IMR-90 (cell line): ENCODE data around the gene CCN2. TPM values are rescaled to one million over a fixed set of nuclear protein-coding genes. Genes with fewer than 3 reads are reported as not detected.

Experiments
- ATAC-seq: fragments of 200-7000 bp; cut with Tn5 transposase; 2 replicates; pipeline ENCODE4 v1.9.1; 2020; ENCODE audit warnings: low read depth, mild to moderate bottlenecking, moderate library complexity
- BruUV-seq: library from RNA; stranded (reverse); fragments of 400-500 nt; replicated peaks from 2 replicates; lab custom pipeline; 2021; lab: Mats Ljungman, UMichigan
- CTCF ChIA-PET: fragments of 300-600 bp; formaldehyde crosslinking; extraction: SDS; loops from one replicate; lab custom pipeline; 2021; ENCODE audit warnings: antibody characterized with exemption; lab: Yijun Ruan, JAX
- POLR2A ChIA-PET: fragments of 300-600 bp; sonication (Branson Sonifier 250); formaldehyde crosslinking; loops from one replicate; lab custom pipeline; 2022; ENCODE audit warnings: antibody characterized with exemption; ENCODE audit not compliant: unreplicated experiment; lab: Charles Lee
- DNase-seq: peaks from one replicate; pipeline ENCODE4 v3.0.0; 2013
- H2AFZ ChIP-seq: replicated peaks from 2 replicates; pipeline ENCODE3; 2013; ENCODE audit warnings: low read length, mild to moderate bottlenecking; ENCODE audit not compliant: poor library complexity
- H2AK5ac ChIP-seq: 2 replicates; pipeline ENCODE4 v1.6.1; 2013; ENCODE audit warnings: low read depth, low read length, inconsistent platforms
- H2AK9ac ChIP-seq: replicated peaks from 2 replicates; pipeline ENCODE3; 2013; ENCODE audit warnings: mild to moderate bottlenecking, low read depth, low read length, moderate library complexity; ENCODE audit not compliant: poor library complexity
- H2BK120ac ChIP-seq: 2 replicates; pipeline ENCODE4 v1.6.1; 2013; ENCODE audit warnings: low read depth, low read length, inconsistent platforms
- H2BK15ac ChIP-seq: 3 replicates; pipeline ENCODE4 v1.6.1; 2013; ENCODE audit warnings: low read depth, low read length, inconsistent platforms
- H2BK20ac ChIP-seq: 2 replicates; pipeline ENCODE4 v1.6.1; 2013; ENCODE audit warnings: low read depth, mild to moderate bottlenecking, inconsistent platforms, low read length, moderate library complexity
- H2BK5ac ChIP-seq: 2 replicates; pipeline ENCODE4 v1.6.1; 2013; ENCODE audit warnings: mild to moderate bottlenecking, low read depth, low read length, inconsistent platforms; ENCODE audit not compliant: poor library complexity, severe bottlenecking
- H3K14ac ChIP-seq: replicated peaks from 2 replicates; pipeline ENCODE4 v1.6.1; 2013; ENCODE audit warnings: low read depth, low read length, inconsistent platforms
- H3K18ac ChIP-seq: 2 replicates; pipeline ENCODE4 v1.6.1; 2013; ENCODE audit warnings: low read depth, low read length, control low read depth
- H3K23ac ChIP-seq: 2 replicates; pipeline ENCODE4 v1.6.1; 2013; ENCODE audit warnings: low read depth, low read length, inconsistent platforms
- H3K27ac ChIP-seq: 2 replicates; pipeline ENCODE4 v1.5.1; 2013; ENCODE audit warnings: mild to moderate bottlenecking, control low read depth, low read length; ENCODE audit not compliant: insufficient read depth
- H3K27me3 ChIP-seq: 2 replicates; pipeline ENCODE4 v1.6.1; 2013; ENCODE audit warnings: low read length; ENCODE audit not compliant: control insufficient read depth, insufficient read depth
- H3K36me3 ChIP-seq: 2 replicates; pipeline ENCODE4 v1.6.1; 2013; ENCODE audit warnings: low read length, mixed read lengths; ENCODE audit not compliant: control insufficient read depth, insufficient read depth
- H3K4ac ChIP-seq: 2 replicates; pipeline ENCODE4 v1.6.1; 2013; ENCODE audit warnings: low read depth, low read length, inconsistent platforms
- H3K4me1 ChIP-seq: 2 replicates; pipeline ENCODE4 v1.6.1; 2013; ENCODE audit warnings: low read length, mixed read lengths; ENCODE audit not compliant: control insufficient read depth, insufficient read depth
- H3K4me2 ChIP-seq: 2 replicates; pipeline ENCODE4 v1.6.1; 2013; ENCODE audit warnings: low read depth, mild to moderate bottlenecking, control low read depth, low read length, moderate library complexity
- H3K4me3 ChIP-seq: 2 replicates; pipeline ENCODE4 v1.5.1; 2013; ENCODE audit warnings: low read depth, mild to moderate bottlenecking, control low read depth, low read length, moderate library complexity; ENCODE audit not compliant: insufficient read depth
- H3K56ac ChIP-seq: 2 replicates; pipeline ENCODE4 v1.6.1; 2013; ENCODE audit warnings: low read length, inconsistent platforms; ENCODE audit not compliant: insufficient read depth; ENCODE audit errors: extremely low read depth
- H3K79me1 ChIP-seq, 2 experiments: 2 replicates each; pipeline ENCODE4 v1.6.1; 2013; ENCODE audit warnings: low read length in 2 of 2, inconsistent platforms in 1 of 2, low read depth in 1 of 2
- H3K9ac ChIP-seq: 2 replicates; pipeline ENCODE4 v1.6.1; 2013; ENCODE audit warnings: low read depth, low read length, control low read depth
- H3K9me1 ChIP-seq: 2 replicates; pipeline ENCODE4 v1.6.1; 2013; ENCODE audit warnings: low read length, inconsistent platforms; ENCODE audit not compliant: insufficient read depth
- H3K9me3 ChIP-seq: 2 replicates; pipeline ENCODE4 v1.6.1; 2013; ENCODE audit warnings: low read length; ENCODE audit not compliant: control insufficient read depth, insufficient read depth
- H4K20me1 ChIP-seq: 2 replicates; pipeline ENCODE4 v1.6.1; 2013; ENCODE audit warnings: low read length, inconsistent platforms; ENCODE audit not compliant: insufficient read depth
- H4K5ac ChIP-seq: 2 replicates; pipeline ENCODE4 v1.6.1; 2013; ENCODE audit warnings: mild to moderate bottlenecking, low read depth, low read length, control low read depth
- H4K8ac ChIP-seq, 2 experiments: 2 replicates each; pipeline ENCODE4 v1.6.1; 2013; ENCODE audit warnings: low read depth in 2 of 2, low read length in 2 of 2, control low read depth in 1 of 2, inconsistent platforms in 1 of 2
- H4K91ac ChIP-seq: 2 replicates; pipeline ENCODE4 v1.6.1; 2013; ENCODE audit warnings: low read depth, low read length, inconsistent platforms; ENCODE audit not compliant: insufficient read depth
- BHLHE40 ChIP-seq: fragments of 150-350 bp; IDR thresholded peaks from 2 replicates; pipeline ENCODE4 v1.6.1; 2016; ENCODE audit warnings: mild to moderate bottlenecking, low read depth, low read length
- CEBPB ChIP-seq: IDR thresholded peaks from 2 replicates; pipeline ENCODE4 v1.6.1; 2012; ENCODE audit warnings: low read depth, low read length, improper control_type of control experiment
- CHD1 ChIP-seq: IDR thresholded peaks from 2 replicates; pipeline ENCODE4 v1.6.1; 2012; ENCODE audit warnings: low read depth, low read length, improper control_type of control experiment
- FOS ChIP-seq: fragments of 150-350 bp; IDR thresholded peaks from 2 replicates; pipeline ENCODE4 v1.6.1; 2016; ENCODE audit warnings: low read depth, low read length
- MAFK ChIP-seq: IDR thresholded peaks from 2 replicates; pipeline ENCODE4 v1.6.1; 2012; ENCODE audit warnings: low read depth, low read length, improper control_type of control experiment
- MAZ ChIP-seq: IDR thresholded peaks from 2 replicates; pipeline ENCODE4 v1.6.1; 2012; ENCODE audit warnings: low read depth, mild to moderate bottlenecking, low read length, improper control_type of control experiment, moderate library complexity, borderline replicate concordance
- MXI1 ChIP-seq: IDR thresholded peaks from 2 replicates; pipeline ENCODE4 v1.6.1; 2012; ENCODE audit warnings: low read depth, mild to moderate bottlenecking, low read length, moderate library complexity, borderline replicate concordance
- NFE2L2 ChIP-seq: fragments of 150-350 bp; IDR thresholded peaks from 2 replicates; pipeline ENCODE4 v1.6.1; 2016; ENCODE audit warnings: low read depth, mild to moderate bottlenecking, low read length
- POLR2A ChIP-seq: IDR thresholded peaks from 2 replicates; pipeline ENCODE4 v1.6.1; 2012; ENCODE audit warnings: mild to moderate bottlenecking, low read depth, low read length
- RAD21 ChIP-seq: IDR thresholded peaks from 2 replicates; pipeline ENCODE4 v1.6.1; 2012; ENCODE audit warnings: low read length, improper control_type of control experiment
- RCOR1 ChIP-seq: IDR thresholded peaks from 2 replicates; pipeline ENCODE4 v1.6.1; 2012; ENCODE audit warnings: mild to moderate bottlenecking, low read length, improper control_type of control experiment; ENCODE audit not compliant: insufficient replicate concordance
- RFX5 ChIP-seq: IDR thresholded peaks from 2 replicates; pipeline ENCODE4 v1.8.0; 2012; ENCODE audit warnings: low read depth, mild to moderate bottlenecking, low read length, moderate library complexity
- SMC3 ChIP-seq: fragments of 150-350 bp; IDR thresholded peaks from 2 replicates; pipeline ENCODE4 v1.6.1; 2016; ENCODE audit warnings: low read depth, mild to moderate bottlenecking, antibody characterized with exemption, low read length, moderate library complexity
- dilution Hi-C: fragments of 300-500 bp; cut with HindIII; formaldehyde crosslinking; loops from one replicate; pipeline ENCODE4 v1.14.3; 2018; ENCODE audit warnings: low sequenced_read_pairs; ENCODE audit not compliant: unreplicated experiment
- in situ Hi-C: fragments of 300-500 bp; cut with MboI; formaldehyde crosslinking; loops from 3 replicates; pipeline ENCODE4 v1.14.3; 2019; ENCODE audit warnings: low sequenced_read_pairs, inconsistent platforms, mixed read lengths
- intact Hi-C: fragments of 100-400 bp; cut with micrococcal nuclease; formaldehyde crosslinking; loops from 2 replicates; pipeline ENCODE4 v1.10.0; 2022
- polyA plus RNA-seq, 3 experiments: library from polyadenylated mRNA; depleted of rRNA; stranded (reverse); fragments of >200 nt; gene quantifications; 2 replicates each; pipeline ENCODE4 v1.2.3, GENCODE V29; 2012; ENCODE audit warnings: low replicate concordance in 1 of 3
- total RNA-seq: library from RNA; depleted of rRNA; stranded (reverse); fragments of >200 nt; gene quantifications from 2 replicates; pipeline ENCODE4 v1.2.3, GENCODE V29; 2012
- TF ChIP-seq, protein P1 (sequence below): conservative IDR thresholded peaks from 2 replicates; pipeline ENCODE4 v1.5.1; 2012; ENCODE audit warnings: mild to moderate bottlenecking, low read depth, low read length, improper control_type of control experiment
- TF ChIP-seq, protein P2 (sequence below): fragments of 150-350 bp; IDR thresholded peaks from 2 replicates; pipeline ENCODE4 v1.6.1; 2017; ENCODE audit warnings: mild to moderate bottlenecking, antibody characterized with exemption, low read length, low read depth
- TF ChIP-seq, protein P3 (sequence below): fragments of 150-350 bp; IDR thresholded peaks from 2 replicates; pipeline ENCODE4 v1.6.1; 2016; ENCODE audit warnings: low read depth, mild to moderate bottlenecking, low read length, moderate library complexity, borderline replicate concordance

Gene CCN2
- total and polyA plus RNA-seq, 2 of the 4 experiments (the other 2 are of a cell fraction): 148 to 1,205 TPM

DNA sequence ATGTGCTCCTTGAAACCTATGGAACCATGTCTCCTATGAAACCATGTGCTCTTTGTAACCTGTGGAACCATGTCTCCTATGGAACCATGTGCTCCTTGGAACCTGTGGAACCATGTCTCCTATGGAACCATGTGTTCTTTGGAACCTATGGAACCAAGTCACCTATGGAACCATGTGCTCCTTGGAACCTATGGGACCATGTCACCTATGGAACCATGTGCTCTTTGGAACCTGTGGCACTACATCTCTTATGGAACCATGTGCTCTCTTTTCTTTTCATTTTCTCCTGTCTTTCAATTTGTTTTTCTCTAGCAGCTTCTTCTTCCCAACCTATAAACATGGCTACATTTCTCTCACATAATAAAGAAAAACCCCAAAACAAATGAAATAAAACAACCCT, 11.9 kb upstream of the CCN2 start:
- peak overlapping the region; percentile 61; the same call in 2 of the 3 replicates for H2BK15ac ChIP-seq
- no peak overlapping the region for H3K9ac ChIP-seq
- H3K4me1 ChIP-seq: peaks cover 4% of the 10 kb centered on the region; the same call in 1 of the 2 replicates
- no peaks in the 10 kb centered on the region for H3K9me3 ChIP-seq
- ChIA-PET POLR2A (no interaction called here), CTCF (no interaction called here)
- no peak overlapping the region for H3K4me2 ChIP-seq
- BruUV-seq: no TSS peak
- no peak overlapping the region for H2AFZ ChIP-seq
- H2AK5ac ChIP-seq: peak overlapping the region; percentile 3; the same call in 1 of the 2 replicates
- no peak for TF ChIP-seq MXI1
- TF ChIP-seq SMC3: no peak
- TF ChIP-seq CEBPB: no peak
- TF ChIP-seq NFE2L2: no peak
- TF ChIP-seq, protein P1, sequence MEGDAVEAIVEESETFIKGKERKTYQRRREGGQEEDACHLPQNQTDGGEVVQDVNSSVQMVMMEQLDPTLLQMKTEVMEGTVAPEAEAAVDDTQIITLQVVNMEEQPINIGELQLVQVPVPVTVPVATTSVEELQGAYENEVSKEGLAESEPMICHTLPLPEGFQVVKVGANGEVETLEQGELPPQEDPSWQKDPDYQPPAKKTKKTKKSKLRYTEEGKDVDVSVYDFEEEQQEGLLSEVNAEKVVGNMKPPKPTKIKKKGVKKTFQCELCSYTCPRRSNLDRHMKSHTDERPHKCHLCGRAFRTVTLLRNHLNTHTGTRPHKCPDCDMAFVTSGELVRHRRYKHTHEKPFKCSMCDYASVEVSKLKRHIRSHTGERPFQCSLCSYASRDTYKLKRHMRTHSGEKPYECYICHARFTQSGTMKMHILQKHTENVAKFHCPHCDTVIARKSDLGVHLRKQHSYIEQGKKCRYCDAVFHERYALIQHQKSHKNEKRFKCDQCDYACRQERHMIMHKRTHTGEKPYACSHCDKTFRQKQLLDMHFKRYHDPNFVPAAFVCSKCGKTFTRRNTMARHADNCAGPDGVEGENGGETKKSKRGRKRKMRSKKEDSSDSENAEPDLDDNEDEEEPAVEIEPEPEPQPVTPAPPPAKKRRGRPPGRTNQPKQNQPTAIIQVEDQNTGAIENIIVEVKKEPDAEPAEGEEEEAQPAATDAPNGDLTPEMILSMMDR: no peak
- no peak for TF ChIP-seq BHLHE40
- no peak for TF ChIP-seq FOS
- TF ChIP-seq POLR2A: no peak
- no peak for TF ChIP-seq RFX5
- no peak for TF ChIP-seq CHD1
- no peak for TF ChIP-seq RCOR1
- TF ChIP-seq, protein P2, sequence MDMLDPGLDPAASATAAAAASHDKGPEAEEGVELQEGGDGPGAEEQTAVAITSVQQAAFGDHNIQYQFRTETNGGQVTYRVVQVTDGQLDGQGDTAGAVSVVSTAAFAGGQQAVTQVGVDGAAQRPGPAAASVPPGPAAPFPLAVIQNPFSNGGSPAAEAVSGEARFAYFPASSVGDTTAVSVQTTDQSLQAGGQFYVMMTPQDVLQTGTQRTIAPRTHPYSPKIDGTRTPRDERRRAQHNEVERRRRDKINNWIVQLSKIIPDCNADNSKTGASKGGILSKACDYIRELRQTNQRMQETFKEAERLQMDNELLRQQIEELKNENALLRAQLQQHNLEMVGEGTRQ: no peak
- no peak for TF ChIP-seq MAZ
- TF ChIP-seq, protein P3, sequence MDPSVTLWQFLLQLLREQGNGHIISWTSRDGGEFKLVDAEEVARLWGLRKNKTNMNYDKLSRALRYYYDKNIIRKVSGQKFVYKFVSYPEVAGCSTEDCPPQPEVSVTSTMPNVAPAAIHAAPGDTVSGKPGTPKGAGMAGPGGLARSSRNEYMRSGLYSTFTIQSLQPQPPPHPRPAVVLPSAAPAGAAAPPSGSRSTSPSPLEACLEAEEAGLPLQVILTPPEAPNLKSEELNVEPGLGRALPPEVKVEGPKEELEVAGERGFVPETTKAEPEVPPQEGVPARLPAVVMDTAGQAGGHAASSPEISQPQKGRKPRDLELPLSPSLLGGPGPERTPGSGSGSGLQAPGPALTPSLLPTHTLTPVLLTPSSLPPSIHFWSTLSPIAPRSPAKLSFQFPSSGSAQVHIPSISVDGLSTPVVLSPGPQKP: no peak
- no peak for TF ChIP-seq MAFK
- no peak for TF ChIP-seq RAD21
- H2BK5ac ChIP-seq: no peak overlapping the region
- peak overlapping the region; percentile 58 for H3K4ac ChIP-seq
- H2AK9ac ChIP-seq: no peak overlapping the region
- dilution Hi-C loops: no loop called here
- H3K9me1 ChIP-seq: peaks cover 4% of the 10 kb centered on the region; the same call in 1 of the 2 replicates
- H4K8ac ChIP-seq: peak overlapping the region in 1 of 2 experiments; percentile 23; a peak in 1 of 4 replicates
- no peaks in the 10 kb centered on the region for H4K20me1 ChIP-seq
- no peak for ATAC-seq
- peak overlapping the region; percentile 59 for H4K91ac ChIP-seq
- no peak overlapping the region for H3K23ac ChIP-seq
- no peaks in the 10 kb centered on the region for H3K27me3 ChIP-seq
- no peaks in the 10 kb centered on the region for H3K79me1 ChIP-seq
- no peak overlapping the region for H3K56ac ChIP-seq
- no peaks in the 10 kb centered on the region for H3K36me3 ChIP-seq
- no peak overlapping the region for H3K27ac ChIP-seq
- in situ Hi-C loops: loop anchor here (5.0 to 10.0 kb wide), 2 partner anchors 104 to 252 kb away; no protein-coding TSS in a partner anchor
- H4K5ac ChIP-seq: peak overlapping the region; percentile 27; the same call in 1 of the 2 replicates
- H2BK120ac ChIP-seq: peak overlapping the region; percentile 39
- H3K18ac ChIP-seq: peak overlapping the region; percentile 72; the same call in 1 of the 2 replicates
- H3K14ac ChIP-seq: peak overlapping the region; percentile 51
- intact Hi-C loops: no loop called here
- H3K4me3 ChIP-seq: no peak overlapping the region
- no peak for DNase-seq
- H2BK20ac ChIP-seq: 0 out of 2 replicates have a peak overlapping the region, but pooled peaks have one; percentile 11
